Upper lobe of left lung (tissue), 6 donors: ENCODE results near the gene ZNF792. TPM values are rescaled to one million over a fixed set of nuclear protein-coding genes. Genes with fewer than 3 reads are reported as not detected.
A peak's percentile ranks its signal among the peaks of the same experiment; 100 is the strongest.
"Not testable (repeated sequence)": the region's sequence is repeated elsewhere in the genome, so short reads cannot be mapped to it uniquely, and the experiment has no call there.

ENCODE experiments used
- ATAC-seq, 2 donors: fragments of 200-7000 bp; cut with Tn5 transposase; one replicate each; pipeline ENCODE4 v1.9.1; 2022; ENCODE audit warnings: mild to moderate bottlenecking in 2 of 2, moderate library complexity in 2 of 2; ENCODE audit not compliant: low FRiP score in 2 of 2
- DNase-seq, 2 donors: peaks; one replicate each; pipeline ENCODE4 v3.0.0-alpha.2; 2019 to 2020
- H3K27ac ChIP-seq, 4 donors: fragments of 200-600 bp; sonication (generic); one replicate each; pipeline ENCODE4 v1.5.1; 2016 to 2019
- H3K27me3 ChIP-seq, 4 donors: fragments of 200-600 bp; sonication (generic); one replicate each; pipeline ENCODE4 v1.5.1; 2017 to 2019
- H3K36me3 ChIP-seq, 4 donors: fragments of 200-600 bp; sonication (generic); one replicate each; pipeline ENCODE4 v1.5.1; 2016 to 2019
- H3K4me1 ChIP-seq, 4 donors: fragments of 200-600 bp; sonication (generic); one replicate each; pipeline ENCODE4 v1.5.1; 2018 to 2019
- H3K4me3 ChIP-seq, 4 donors: fragments of 200-600 bp; sonication (generic); one replicate each; pipeline ENCODE4 v1.5.1; 2017 to 2019; ENCODE audit warnings: mild to moderate bottlenecking in 2 of 4, moderate library complexity in 1 of 4
- H3K9me3 ChIP-seq, 4 donors: fragments of 200-600 bp; sonication (generic); one replicate each; pipeline ENCODE4 v1.5.1; 2018 to 2019
- CTCF ChIP-seq, 6 experiments: fragments of 450-650 bp in 4 of 6; fragments of 200-600 bp in 2 of 6; sonication (generic) in 2 of 6; IDR thresholded peaks; one replicate each; pipeline ENCODE4 v1.5.1; 2016 to 2019; ENCODE audit warnings: antibody characterized with exemption in 6 of 6
- EP300 ChIP-seq, 4 donors: sonication (generic); formaldehyde crosslinking; IDR thresholded peaks; one replicate each; pipeline ENCODE4 v1.5.1; 2017; ENCODE audit warnings: antibody characterized with exemption in 4 of 4, control low read depth in 2 of 4
- POLR2A ChIP-seq, 4 donors: fragments of 450-650 bp; IDR thresholded peaks; one replicate each; pipeline ENCODE4 v1.5.1; 2016 to 2017; ENCODE audit warnings: antibody characterized with exemption in 4 of 4, mild to moderate bottlenecking in 2 of 4
- POLR2AphosphoS5 ChIP-seq, 2 donors: sonication (generic); formaldehyde crosslinking; IDR thresholded peaks; one replicate each; pipeline ENCODE4 v1.5.1; 2017; ENCODE audit warnings: antibody characterized with exemption in 2 of 2
- WGBS, 2 donors: methylation state at CpG; one replicate each; pipeline ENCODE4 v1.1.5; 2017 to 2018; 5-methylcytosine and 5-hydroxymethylcytosine counted together
- total RNA-seq, 6 donors: library from RNA; depleted of rRNA in 4 of 6; stranded (reverse); fragments of >200 nt in 4 of 6; gene quantifications; one replicate each; pipeline versions ENCODE4 v1.1.0 to v1.2.1, GENCODE V29; 2016 to 2021
- donor health status: DM: no; HTN: no; CAD: no; lungs with moderate emphysema.
- donor health status: DM: no; HTN: yes; CAD: no; lungs with severe emphysema.

The ZNF792 gene
- total RNA-seq, 6 donors from 2014 or later, result 8.3 to 14.5 (median 9.8) TPM

GRCh38 chr19:34995551-34995950 lies 31.5 kb upstream of the ZNF792 start:
- Histone ChIP-seq H3K27ac (peak overlapping the region in 3 of 4 donors; percentile 97 to 99 (median 99)), H3K4me1 (peaks cover 48 to 55% (median 50%) of the 10 kb centered on the region in 4 donors), H3K4me3 (no peak overlapping the region), H3K36me3 (no peaks in the 10 kb centered on the region), H3K27me3 (no peaks in the 10 kb centered on the region), H3K9me3 (no peaks in the 10 kb centered on the region)
- ATAC-seq, result no peak
- WGBS, 2 donors, result 85 to 89% methylated on average over 8 of the region's 8 CpGs
- DNase-seq, result no peak
- TF ChIP-seq POLR2AphosphoS5 (IDR thresholded peaks at IDR 0.05) (no peak), EP300 (IDR thresholded peaks at IDR 0.05) (no peak), POLR2A (IDR thresholded peaks at IDR 0.05) (peak in 1 of 4 donors; percentile 10), CTCF (IDR thresholded peaks at IDR 0.05) (no peak)

DNA sequence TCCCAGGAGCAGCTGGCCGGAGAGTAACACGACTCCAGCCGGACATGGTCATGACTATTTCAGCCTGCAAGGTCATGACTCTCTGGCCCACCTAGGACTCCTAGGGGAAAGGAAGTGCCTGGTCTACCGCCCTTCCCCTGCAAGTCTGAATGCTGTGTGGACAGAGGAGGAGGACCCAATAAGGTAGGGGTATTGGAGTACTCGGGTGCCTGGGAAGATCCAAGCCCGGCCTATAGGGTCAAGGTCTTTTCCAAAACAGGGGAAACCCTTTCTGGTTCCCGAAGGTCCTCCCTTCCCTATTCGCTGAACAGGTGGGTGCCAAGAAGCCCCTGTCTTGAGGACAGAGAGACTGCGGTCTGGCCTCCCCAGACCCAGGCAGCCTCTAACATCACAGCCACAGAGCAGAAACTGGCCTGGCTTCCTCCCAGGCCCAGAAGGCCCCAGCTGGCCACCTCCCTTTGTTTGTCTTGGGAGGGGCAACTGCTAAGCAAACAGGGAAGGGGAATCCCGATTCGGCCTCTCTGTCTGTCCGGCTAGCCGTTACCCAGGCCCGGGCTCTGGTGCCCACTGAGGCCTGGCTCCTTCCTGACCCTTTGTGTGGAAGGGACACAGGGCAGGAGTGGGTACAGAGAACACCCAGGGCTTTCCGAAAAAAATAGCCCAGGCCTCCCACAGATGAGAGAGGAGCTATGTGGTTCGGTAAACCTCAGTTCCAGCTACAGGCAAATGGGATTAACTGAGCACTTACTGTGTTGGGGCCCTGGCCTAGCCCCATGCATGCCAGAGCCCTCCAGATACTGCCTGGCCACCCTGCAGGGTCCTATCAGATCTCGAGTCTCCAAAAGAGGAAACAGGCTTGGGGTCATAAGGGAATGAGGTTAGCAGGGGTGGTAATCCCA lies 30.9 kb upstream of the ZNF792 start:
- H3K27ac ChIP-seq, result peak overlapping the region; percentile 59 to 99 (median 82)
- no peaks in the 10 kb centered on the region for H3K27me3 ChIP-seq
- peak; percentile 45 to 71 for ATAC-seq
- 58 to 62% methylated on average over 11 to 17 of the region's 17 CpGs for WGBS, 2 donors
- peak in 1 of 2 donors; percentile 86 for DNase-seq
- H3K9me3 ChIP-seq, result no peaks in the 10 kb centered on the region
- no peak overlapping the region for H3K4me3 ChIP-seq
- H3K4me1 ChIP-seq, result peaks cover 48 to 54% (median 50%) of the 10 kb centered on the region in 4 donors
- TF ChIP-seq POLR2AphosphoS5 (IDR thresholded peaks at IDR 0.05) (no peak), POLR2A (IDR thresholded peaks at IDR 0.05) (peak in 1 of 4 donors; percentile 41)
- H3K36me3 ChIP-seq, result no peaks in the 10 kb centered on the region

- WGBS, 2 donors, result 63 to 68% methylated on average over 2 to 9 of the region's 9 CpGs
- TF ChIP-seq POLR2AphosphoS5 (IDR thresholded peaks at IDR 0.05), result no peak
- TF ChIP-seq EP300 (IDR thresholded peaks at IDR 0.05), result no peak
- TF ChIP-seq POLR2A (IDR thresholded peaks at IDR 0.05), result no peak
- no peak for TF ChIP-seq CTCF (IDR thresholded peaks at IDR 0.05)
Observed at GRCh38 chr19:34994286-34994642, 30.2 kb upstream of the ZNF792 start.

DNA sequence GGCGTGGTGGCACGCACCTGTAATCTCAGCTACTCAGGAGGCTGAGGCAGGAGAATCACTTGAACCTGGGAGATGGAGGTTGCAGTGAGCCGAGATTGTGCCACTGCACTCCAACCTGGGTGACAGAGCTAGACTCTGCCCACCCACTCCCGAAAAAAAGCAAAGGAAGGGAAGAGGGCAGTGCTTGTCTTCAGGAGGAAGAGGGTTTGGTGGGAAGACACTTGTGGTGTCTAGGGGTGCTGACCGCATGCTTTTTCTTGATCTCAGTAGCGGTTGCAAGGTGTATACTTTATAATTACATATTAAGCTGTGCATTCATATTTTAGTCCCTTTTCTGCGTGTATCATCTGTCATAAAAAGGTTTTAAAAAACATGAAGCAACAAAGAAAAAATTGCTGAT lies 28.6 kb upstream of the ZNF792 start:
- not testable (repeated sequence) for H3K9me3 ChIP-seq, H3K27ac ChIP-seq, ATAC-seq, H3K4me3 ChIP-seq, H3K27me3 ChIP-seq, DNase-seq, H3K36me3 ChIP-seq
- H3K4me1 ChIP-seq, result peaks cover 26 to 34% (median 30%) of the 10 kb centered on the region in 4 donors
- 88 to 94% methylated on average over 7 of the region's 7 CpGs for WGBS, 2 donors

More at GRCh38 chr19:34994286-34994642, 30.2 kb upstream of the ZNF792 start:
- Histone ChIP-seq H3K4me3 (no peak overlapping the region), H3K27ac (peak overlapping the region; percentile 59 to 99 (median 82)), H3K27me3 (no peaks in the 10 kb centered on the region), H3K4me1 (peaks cover 43 to 48% (median 46%) of the 10 kb centered on the region in 4 donors), H3K36me3 (no peaks in the 10 kb centered on the region), H3K9me3 (no peaks in the 10 kb centered on the region)
- ATAC-seq, result no peak
- DNase-seq, result no peak

DNA sequence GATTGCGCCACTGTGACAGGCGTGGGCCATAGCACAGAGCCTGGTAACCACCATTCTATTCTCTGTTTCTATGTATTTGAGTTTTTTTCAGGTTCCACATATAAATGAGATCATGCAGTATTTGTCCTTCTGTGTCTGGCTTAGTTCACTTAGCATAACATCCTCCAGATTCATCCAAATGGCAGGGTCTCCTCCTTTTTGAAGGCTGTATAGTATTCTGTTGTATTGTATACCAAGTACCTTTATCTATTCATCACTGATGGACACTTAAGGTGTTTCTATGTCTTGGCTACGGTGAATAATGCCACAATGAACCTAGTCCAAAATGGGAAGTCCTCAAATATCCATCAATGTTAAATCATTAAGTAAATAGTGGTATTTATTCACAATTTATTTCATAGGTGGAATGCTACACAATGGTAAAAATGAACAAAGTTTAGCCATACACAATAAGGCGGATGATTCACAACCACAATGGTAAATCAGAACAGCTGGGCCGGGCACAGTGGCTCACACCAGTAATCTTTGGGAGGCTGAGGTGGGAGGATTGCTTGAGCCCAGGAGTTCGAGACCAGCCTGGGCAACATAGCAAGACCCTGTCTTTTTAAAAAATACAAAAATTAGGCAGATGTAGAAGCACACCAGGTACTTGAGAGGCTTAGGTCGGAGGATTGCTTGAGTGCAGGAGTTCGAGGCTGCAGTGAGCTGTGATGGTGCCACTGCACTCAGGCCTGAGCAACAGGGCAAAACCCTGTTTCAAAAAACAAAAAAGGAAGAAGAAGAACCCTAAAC lies 27.7 kb upstream of the ZNF792 start:
- H3K27me3 ChIP-seq, result no peaks in the 10 kb centered on the region
- H3K27ac ChIP-seq, result no peak overlapping the region
- H3K36me3 ChIP-seq, result no peaks in the 10 kb centered on the region
- peaks cover 20 to 26% (median 23%) of the 10 kb centered on the region in 4 donors for H3K4me1 ChIP-seq
- H3K9me3 ChIP-seq, result no peaks in the 10 kb centered on the region
- ATAC-seq, result no peak
- no peak overlapping the region for H3K4me3 ChIP-seq
- WGBS, 2 donors, result 91 to 94% methylated on average over 8 of the region's 8 CpGs
- DNase-seq, result no peak
- TF ChIP-seq EP300 (IDR thresholded peaks at IDR 0.05) (no peak), POLR2AphosphoS5 (IDR thresholded peaks at IDR 0.05) (no peak), POLR2A (IDR thresholded peaks at IDR 0.05) (no peak), CTCF (IDR thresholded peaks at IDR 0.05) (no peak)
